Neural cell (in vitro differentiated cells): ENCODE results near the gene FAM131B. TPM values are rescaled to one million over a fixed set of nuclear protein-coding genes. Genes with fewer than 3 reads are reported as not detected.
A peak's percentile ranks its signal among the peaks of the same experiment; 100 is the strongest.

Experiments used
- H2AFZ ChIP-seq: fragments of 200-600, 300-800 bp; sonication (generic), shearing (Covaris generic); 2 replicates; pipeline ENCODE4 v1.6.0; 2014; ENCODE audit warnings: low read depth, mild to moderate bottlenecking, antibody characterized with exemption, low read length, moderate library complexity
- H3F3A ChIP-seq: fragments of 200-600 bp; shearing (Covaris generic); 2 replicates; pipeline ENCODE4 v1.6.1; 2016; ENCODE audit warnings: mild to moderate bottlenecking, moderate library complexity, mixed read lengths, antibody characterized with exemption, low read length; ENCODE audit not compliant: insufficient read depth, poor library complexity, severe bottlenecking
- H3K27ac ChIP-seq: fragments of 200-600, 300-800 bp; sonication (generic), shearing (Covaris generic); 2 replicates; pipeline ENCODE4 v1.5.1; 2014; ENCODE audit warnings: mild to moderate bottlenecking, low read length, moderate library complexity
- H3K27me3 ChIP-seq: fragments of 300-800, 200-600 bp; sonication (generic), shearing (Covaris generic); 2 replicates; pipeline ENCODE4 v1.6.0; 2014; ENCODE audit warnings: mild to moderate bottlenecking, low read depth, low read length, moderate library complexity; ENCODE audit not compliant: insufficient read depth
- H3K36me3 ChIP-seq: fragments of 300-800, 200-600 bp; sonication (generic), shearing (Covaris generic); 2 replicates; pipeline ENCODE4 v1.5.1; 2014; ENCODE audit warnings: mild to moderate bottlenecking, antibody characterized with exemption, low read length, moderate library complexity; ENCODE audit not compliant: insufficient read depth
- H3K4me2 ChIP-seq: fragments of 300-800, 200-600 bp; sonication (generic), shearing (Covaris generic); 2 replicates; pipeline ENCODE4 v1.6.0; 2014; ENCODE audit warnings: mild to moderate bottlenecking, low read length
- H3K4me3 ChIP-seq: fragments of 300-800, 200-600 bp; sonication (generic), shearing (Covaris generic); 2 replicates; pipeline ENCODE4 v1.5.1; 2014; ENCODE audit warnings: mild to moderate bottlenecking, low read length, moderate library complexity
- H3K79me2 ChIP-seq: fragments of 200-600 bp; shearing (Covaris generic); replicated peaks from 2 replicates; pipeline ENCODE4 v1.6.0; 2014; ENCODE audit warnings: mild to moderate bottlenecking, low read length, moderate library complexity; ENCODE audit not compliant: insufficient read depth
- H3K9ac ChIP-seq: fragments of 300-800, 200-600 bp; sonication (generic), shearing (Covaris generic); 2 replicates; pipeline ENCODE4 v1.6.1; 2016; ENCODE audit warnings: mild to moderate bottlenecking, low read length, mixed read lengths
- H3K9me2 ChIP-seq: fragments of 200-600 bp; shearing (Covaris generic); 2 replicates; pipeline ENCODE4 v1.6.1; 2016; ENCODE audit warnings: mild to moderate bottlenecking, low read length, mixed read lengths; ENCODE audit not compliant: insufficient read depth
- H3K9me3 ChIP-seq: fragments of 200-600, 300-800 bp; sonication (generic), shearing (Covaris generic); 2 replicates; pipeline ENCODE4 v1.6.1; 2016; ENCODE audit warnings: mild to moderate bottlenecking, mixed run types, low read length, moderate library complexity, mixed read lengths
- H4K20me1 ChIP-seq: fragments of 200-600 bp; shearing (Covaris generic); 2 replicates; pipeline ENCODE4 v1.6.1; 2016; ENCODE audit warnings: mild to moderate bottlenecking, mixed run types; ENCODE audit not compliant: insufficient read depth
- CTCF ChIP-seq: fragments of 450-650 bp; IDR thresholded peaks from 2 replicates; pipeline ENCODE4 v1.5.1; 2014; ENCODE audit warnings: antibody characterized with exemption, mild to moderate bottlenecking, moderate library complexity; ENCODE audit not compliant: poor library complexity, severe bottlenecking
- EP300 ChIP-seq: fragments of 450-650 bp; conservative IDR thresholded peaks from 2 replicates; pipeline ENCODE4 v1.6.1; 2014; ENCODE audit warnings: antibody characterized with exemption, mild to moderate bottlenecking, moderate library complexity; ENCODE audit not compliant: poor library complexity, severe bottlenecking
- EZH2 ChIP-seq: fragments of 200-600, 300-800 bp; shearing (Covaris generic), sonication (generic); IDR thresholded peaks from 2 replicates; pipeline ENCODE4 v1.6.1; 2014; ENCODE audit warnings: antibody characterized with exemption, low read length, borderline replicate concordance, mild to moderate bottlenecking; ENCODE audit not compliant: insufficient read depth, poor library complexity, severe bottlenecking
- MXI1 ChIP-seq: fragments of 450-650 bp; conservative IDR thresholded peaks from 2 replicates; pipeline ENCODE4 v1.6.1; 2014; ENCODE audit warnings: antibody characterized with exemption, mild to moderate bottlenecking; ENCODE audit not compliant: poor library complexity, severe bottlenecking
- POLR2AphosphoS5 ChIP-seq: IDR thresholded peaks from 2 replicates; pipeline ENCODE4 v1.6.1; 2012
- RAD21 ChIP-seq: fragments of 450-650 bp; conservative IDR thresholded peaks from 2 replicates; pipeline ENCODE4 v1.6.1; 2014; ENCODE audit warnings: antibody characterized with exemption, mild to moderate bottlenecking, moderate library complexity
- REST ChIP-seq: IDR thresholded peaks from 2 replicates; pipeline ENCODE4 v1.6.1; 2012; ENCODE audit warnings: borderline replicate concordance
- SMC3 ChIP-seq: fragments of 450-650 bp; conservative IDR thresholded peaks from 2 replicates; pipeline ENCODE4 v1.6.1; 2014; ENCODE audit warnings: antibody characterized with exemption, mild to moderate bottlenecking, moderate library complexity; ENCODE audit not compliant: poor library complexity
- TAF1 ChIP-seq: IDR thresholded peaks from 2 replicates; pipeline ENCODE4 v1.6.1; 2012; ENCODE audit warnings: low read depth
- polyA plus RNA-seq: library from polyadenylated mRNA; depleted of rRNA; stranded (reverse); fragments of >200 nt; gene quantifications from 2 replicates; pipeline ENCODE4 v1.2.3, GENCODE V29; 2014

The FAM131B gene
- polyA plus RNA-seq, 1 donor from 2014 or later, result 45.9 TPM

- Histone ChIP-seq H3K4me2 (no peak overlapping the region), H3F3A (no peaks in the 10 kb centered on the region), H3K9me2 (no peaks in the 10 kb centered on the region), H3K9ac (no peak overlapping the region), H3K36me3 (no peaks in the 10 kb centered on the region), H3K27ac (no peak overlapping the region), H3K27me3 (no peaks in the 10 kb centered on the region), H3K79me2 (peaks cover 6% of the 10 kb centered on the region), H3K9me3 (no peaks in the 10 kb centered on the region), H4K20me1 (no peaks in the 10 kb centered on the region), H2AFZ (no peak overlapping the region), H3K4me3 (no peak overlapping the region)
- TF ChIP-seq EP300 (no peak), RAD21 (no peak), TAF1 (no peak), POLR2AphosphoS5 (no peak), REST (no peak)
Observed at GRCh38 chr7:143383642-143383957, 21.1 kb upstream of the FAM131B start.

- peaks cover 6% of the 10 kb centered on the region for H3K79me2 ChIP-seq
- H3K27me3 ChIP-seq, result no peaks in the 10 kb centered on the region
- H3K27ac ChIP-seq, result no peak overlapping the region
- H3K9ac ChIP-seq, result no peak overlapping the region
- H3K36me3 ChIP-seq, result no peaks in the 10 kb centered on the region
- no peak overlapping the region for H3K4me2 ChIP-seq
- no peaks in the 10 kb centered on the region for H4K20me1 ChIP-seq
- H3K9me3 ChIP-seq, result no peaks in the 10 kb centered on the region
- TF ChIP-seq EZH2 (no peak), CTCF (no peak), RAD21 (no peak), MXI1 (no peak), EP300 (no peak), POLR2AphosphoS5 (no peak), TAF1 (no peak), SMC3 (no peak), REST (no peak)
- no peaks in the 10 kb centered on the region for H3K9me2 ChIP-seq
- no peak overlapping the region for H2AFZ ChIP-seq
- no peaks in the 10 kb centered on the region for H3F3A ChIP-seq
- peak overlapping the region; percentile 100 for H3K4me3 ChIP-seq
Observed at GRCh38 chr7:143382791-143383641, 20.5 kb upstream of the FAM131B start.
